ENCODE data around the gene NPEPL1.

The NPEPL1 gene

GRCh38 chr20:58763076-58763475, 70.5 kb downstream of the NPEPL1 start:
- no peak overlapping the region for H3K27ac ChIP-seq
- TF ChIP-seq, protein P1, sequence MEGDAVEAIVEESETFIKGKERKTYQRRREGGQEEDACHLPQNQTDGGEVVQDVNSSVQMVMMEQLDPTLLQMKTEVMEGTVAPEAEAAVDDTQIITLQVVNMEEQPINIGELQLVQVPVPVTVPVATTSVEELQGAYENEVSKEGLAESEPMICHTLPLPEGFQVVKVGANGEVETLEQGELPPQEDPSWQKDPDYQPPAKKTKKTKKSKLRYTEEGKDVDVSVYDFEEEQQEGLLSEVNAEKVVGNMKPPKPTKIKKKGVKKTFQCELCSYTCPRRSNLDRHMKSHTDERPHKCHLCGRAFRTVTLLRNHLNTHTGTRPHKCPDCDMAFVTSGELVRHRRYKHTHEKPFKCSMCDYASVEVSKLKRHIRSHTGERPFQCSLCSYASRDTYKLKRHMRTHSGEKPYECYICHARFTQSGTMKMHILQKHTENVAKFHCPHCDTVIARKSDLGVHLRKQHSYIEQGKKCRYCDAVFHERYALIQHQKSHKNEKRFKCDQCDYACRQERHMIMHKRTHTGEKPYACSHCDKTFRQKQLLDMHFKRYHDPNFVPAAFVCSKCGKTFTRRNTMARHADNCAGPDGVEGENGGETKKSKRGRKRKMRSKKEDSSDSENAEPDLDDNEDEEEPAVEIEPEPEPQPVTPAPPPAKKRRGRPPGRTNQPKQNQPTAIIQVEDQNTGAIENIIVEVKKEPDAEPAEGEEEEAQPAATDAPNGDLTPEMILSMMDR (conservative IDR thresholded peaks at IDR 0.05) = no peak
